ENCODE measurements around the gene PTPN2.

Gene PTPN2

GRCh38 chr18:12837747-12838146 lies 46.3 kb downstream of the PTPN2 start:
- Histone ChIP-seq H3K27ac (ENCODE audit: low read depth, low read length) (no peak overlapping the region), H3K79me2 (ENCODE audit: control insufficient read depth, insufficient read depth, low read length, poor library complexity) (no peaks in the 10 kb centered on the region), H4K12ac (ENCODE audit: low read depth, low read length) (no peak overlapping the region), H3K4me1 (ENCODE audit: control insufficient read depth in 1 of 2, insufficient read depth in 2 of 2, low read length in 2 of 2) (peaks cover 4% of the 10 kb centered on the region in 2 experiments), H2BK120ac (ENCODE audit: insufficient read depth, low read length, poor library complexity) (no peak overlapping the region), H3K36me3 (ENCODE audit: control insufficient read depth in 1 of 2, insufficient read depth in 2 of 2, low read length in 2 of 2) (peaks cover 2% of the 10 kb centered on the region in 2 experiments), H2BK5ac (ENCODE audit: low read depth, low read length, poor library complexity) (no peak overlapping the region), H3K4me2 (ENCODE audit: low read length) (no peak overlapping the region), H3K4ac (ENCODE audit: low read depth, low read length) (no peak overlapping the region), H3K79me1 (ENCODE audit: low read length) (no peaks in the 10 kb centered on the region), H3K14ac (ENCODE audit: low read length) (no peak overlapping the region), H3K18ac (ENCODE audit: low read length) (no peak overlapping the region), H3K4me3 (ENCODE audit: low read depth, low read length) (no peak overlapping the region), H2BK12ac (ENCODE audit: low read length) (no peak overlapping the region), H4K91ac (ENCODE audit: low read depth, low read length) (no peak overlapping the region), H4K8ac (ENCODE audit: low read depth, low read length) (no peak overlapping the region), H2AFZ (ENCODE audit: insufficient read depth, low read length, poor library complexity) (no peak overlapping the region), H3K27me3 (ENCODE audit: insufficient read depth, low read length) (no peaks in the 10 kb centered on the region), H3K9me3 (ENCODE audit: insufficient read depth, low read depth, low read length) (no peaks in the 10 kb centered on the region), H3K9ac (ENCODE audit: low read length) (no peak overlapping the region), H2AK5ac (ENCODE audit: low read length) (no peak overlapping the region), H3K23ac (ENCODE audit: low read length) (no peak overlapping the region)
- DNase-seq, result no peak

GRCh38 chr18:12836551-12836950 lies 47.5 kb downstream of the PTPN2 start:
- Histone ChIP-seq H4K91ac (ENCODE audit: low read depth, low read length) (no peak overlapping the region), H2BK12ac (ENCODE audit: low read length) (no peak overlapping the region), H4K8ac (ENCODE audit: low read depth, low read length) (no peak overlapping the region), H3K79me2 (ENCODE audit: control insufficient read depth, insufficient read depth, low read length, poor library complexity) (no peaks in the 10 kb centered on the region), H3K4me1 (ENCODE audit: control insufficient read depth in 1 of 2, insufficient read depth in 2 of 2, low read length in 2 of 2) (peaks cover 4% of the 10 kb centered on the region in 2 experiments), H3K4me2 (ENCODE audit: low read length) (no peak overlapping the region), H3K79me1 (ENCODE audit: low read length) (no peaks in the 10 kb centered on the region), H2BK120ac (ENCODE audit: insufficient read depth, low read length, poor library complexity) (no peak overlapping the region), H3K9ac (ENCODE audit: low read length) (no peak overlapping the region), H3K18ac (ENCODE audit: low read length) (no peak overlapping the region), H3K27ac (ENCODE audit: low read depth, low read length) (no peak overlapping the region), H3K4ac (ENCODE audit: low read depth, low read length) (no peak overlapping the region), H3K14ac (ENCODE audit: low read length) (no peak overlapping the region), H3K36me3 (ENCODE audit: control insufficient read depth in 1 of 2, insufficient read depth in 2 of 2, low read length in 2 of 2) (peaks cover 2 to 3% of the 10 kb centered on the region in 2 experiments), H3K4me3 (ENCODE audit: low read depth, low read length) (no peak overlapping the region), H4K12ac (ENCODE audit: low read depth, low read length) (no peak overlapping the region), H3K9me3 (ENCODE audit: insufficient read depth, low read depth, low read length) (no peaks in the 10 kb centered on the region), H3K23ac (ENCODE audit: low read length) (no peak overlapping the region), H2AK5ac (ENCODE audit: low read length) (no peak overlapping the region), H2BK5ac (ENCODE audit: low read depth, low read length, poor library complexity) (no peak overlapping the region), H3K27me3 (ENCODE audit: insufficient read depth, low read length) (no peaks in the 10 kb centered on the region), H2AFZ (ENCODE audit: insufficient read depth, low read length, poor library complexity) (no peak overlapping the region)
- no peak for DNase-seq
- WGBS (ENCODE audit: extremely low coverage, insufficient coverage, insufficient read length), result no CpG with 5 or more reads among the region's 5 CpGs

- Histone ChIP-seq H3K79me2 (ENCODE audit: control insufficient read depth, insufficient read depth, low read length, poor library complexity) (no peaks in the 10 kb centered on the region), H3K27me3 (ENCODE audit: insufficient read depth, low read length) (no peaks in the 10 kb centered on the region), H4K91ac (ENCODE audit: low read depth, low read length) (no peak overlapping the region), H2BK5ac (ENCODE audit: low read depth, low read length, poor library complexity) (no peak overlapping the region), H2BK120ac (ENCODE audit: insufficient read depth, low read length, poor library complexity) (no peak overlapping the region), H3K79me1 (ENCODE audit: low read length) (no peaks in the 10 kb centered on the region), H3K9me3 (ENCODE audit: insufficient read depth, low read depth, low read length) (no peaks in the 10 kb centered on the region), H3K23ac (ENCODE audit: low read length) (no peak overlapping the region), H2BK12ac (ENCODE audit: low read length) (no peak overlapping the region), H3K9ac (ENCODE audit: low read length) (no peak overlapping the region), H3K4me3 (ENCODE audit: low read depth, low read length) (no peak overlapping the region), H3K27ac (ENCODE audit: low read depth, low read length) (no peak overlapping the region), H4K8ac (ENCODE audit: low read depth, low read length) (no peak overlapping the region), H3K18ac (ENCODE audit: low read length) (no peak overlapping the region), H3K4me1 (ENCODE audit: control insufficient read depth in 1 of 2, insufficient read depth in 2 of 2, low read length in 2 of 2) (no peaks in the 10 kb centered on the region), H2AFZ (ENCODE audit: insufficient read depth, low read length, poor library complexity) (no peak overlapping the region), H2AK5ac (ENCODE audit: low read length) (no peak overlapping the region), H4K12ac (ENCODE audit: low read depth, low read length) (no peak overlapping the region), H3K4me2 (ENCODE audit: low read length) (no peak overlapping the region), H3K14ac (ENCODE audit: low read length) (no peak overlapping the region), H3K36me3 (ENCODE audit: control insufficient read depth in 1 of 2, insufficient read depth in 2 of 2, low read length in 2 of 2) (peaks cover 6 to 11% of the 10 kb centered on the region in 2 experiments), H3K4ac (ENCODE audit: low read depth, low read length) (no peak overlapping the region)
- WGBS (ENCODE audit: extremely low coverage, insufficient coverage, insufficient read length), result no CpG with 5 or more reads among the region's 4 CpGs
- no peak for DNase-seq
These were observed 55.7 kb downstream of the PTPN2 start for GRCh38 chr18:12828116-12829051.

- Histone ChIP-seq H3K27me3 (ENCODE audit: insufficient read depth, low read length) (no peaks in the 10 kb centered on the region), H3K14ac (ENCODE audit: low read length) (no peak overlapping the region), H3K27ac (ENCODE audit: low read depth, low read length) (no peak overlapping the region), H4K8ac (ENCODE audit: low read depth, low read length) (no peak overlapping the region), H3K18ac (ENCODE audit: low read length) (no peak overlapping the region), H2AFZ (ENCODE audit: insufficient read depth, low read length, poor library complexity) (no peak overlapping the region), H3K79me1 (ENCODE audit: low read length) (no peaks in the 10 kb centered on the region), H2BK5ac (ENCODE audit: low read depth, low read length, poor library complexity) (no peak overlapping the region), H3K4me3 (ENCODE audit: low read depth, low read length) (no peak overlapping the region), H3K4me2 (ENCODE audit: low read length) (no peak overlapping the region), H4K12ac (ENCODE audit: low read depth, low read length) (no peak overlapping the region), H3K4ac (ENCODE audit: low read depth, low read length) (no peak overlapping the region), H4K91ac (ENCODE audit: low read depth, low read length) (no peak overlapping the region), H3K4me1 (ENCODE audit: control insufficient read depth in 1 of 2, insufficient read depth in 2 of 2, low read length in 2 of 2) (no peaks in the 10 kb centered on the region), H2AK5ac (ENCODE audit: low read length) (no peak overlapping the region), H3K79me2 (ENCODE audit: control insufficient read depth, insufficient read depth, low read length, poor library complexity) (no peaks in the 10 kb centered on the region), H3K36me3 (ENCODE audit: control insufficient read depth in 1 of 2, insufficient read depth in 2 of 2, low read length in 2 of 2) (peaks cover 5 to 11% of the 10 kb centered on the region in 2 experiments), H2BK12ac (ENCODE audit: low read length) (no peak overlapping the region), H3K9ac (ENCODE audit: low read length) (no peak overlapping the region), H3K23ac (ENCODE audit: low read length) (no peak overlapping the region), H3K9me3 (ENCODE audit: insufficient read depth, low read depth, low read length) (no peaks in the 10 kb centered on the region), H2BK120ac (ENCODE audit: insufficient read depth, low read length, poor library complexity) (no peak overlapping the region)
- WGBS (ENCODE audit: extremely low coverage, insufficient coverage, insufficient read length), result no CpG with 5 or more reads among the region's 3 CpGs
- no peak for DNase-seq
These were observed 56.4 kb downstream of the PTPN2 start for GRCh38 chr18:12827588-12827987.

Measured in trophoblast cell (in vitro differentiated cells and primary cell).